Measurements from ENCODE around the gene GPATCH2. TPM values are rescaled to one million over a fixed set of nuclear protein-coding genes. Genes with fewer than 3 reads are reported as not detected.

Gene GPATCH2
- total RNA-seq, 1 donor from 2014 or later = 13.5 TPM

- no peak for DNase-seq (ENCODE audit: extremely low spot score in 2 of 2)
- H3K36me3 ChIP-seq = peaks cover 0 to 3% of the 10 kb centered on the region in 2 donors
- no peak overlapping the region for H3K4me3 ChIP-seq
- no peaks in the 10 kb centered on the region for H3K4me1 ChIP-seq
- no peaks in the 10 kb centered on the region for H3K27me3 ChIP-seq
- intact Hi-C loops (cut with DNase I) = no loop called here
- H3K9me3 ChIP-seq = no peaks in the 10 kb centered on the region
- TF ChIP-seq POLR2AphosphoS5 (IDR thresholded peaks at IDR 0.05; ENCODE audit: insufficient read depth in 1 of 2, low read depth in 1 of 2) (no peak), POLR2A (IDR thresholded peaks at IDR 0.05) (no peak), CTCF (IDR thresholded peaks at IDR 0.05) (no peak)
- no peak overlapping the region for H3K27ac ChIP-seq
Observed at GRCh38 chr1:217605390-217605789, 25.5 kb downstream of the GPATCH2 start.

- Histone ChIP-seq H3K9me3 (no peaks in the 10 kb centered on the region), H3K36me3 (no peaks in the 10 kb centered on the region), H3K4me3 (no peak overlapping the region), H3K4me1 (no peaks in the 10 kb centered on the region), H3K27me3 (no peaks in the 10 kb centered on the region), H3K27ac (no peak overlapping the region)
- intact Hi-C loops (cut with DNase I) = no loop called here
- TF ChIP-seq POLR2A (IDR thresholded peaks at IDR 0.05) = no peak
- no peak for TF ChIP-seq CTCF (IDR thresholded peaks at IDR 0.05)
- TF ChIP-seq POLR2AphosphoS5 (IDR thresholded peaks at IDR 0.05; ENCODE audit: insufficient read depth in 1 of 2, low read depth in 1 of 2) = no peak
- DNase-seq (ENCODE audit: extremely low spot score in 2 of 2) = no peak
Observed at GRCh38 chr1:217602380-217602779, 28.5 kb downstream of the GPATCH2 start.

- intact Hi-C loops (cut with DNase I) = no loop called here
- DNase-seq (ENCODE audit: extremely low spot score in 2 of 2) = no peak
- Histone ChIP-seq H3K4me1 (no peaks in the 10 kb centered on the region), H3K36me3 (no peaks in the 10 kb centered on the region), H3K27me3 (no peaks in the 10 kb centered on the region), H3K27ac (no peak overlapping the region), H3K4me3 (no peak overlapping the region), H3K9me3 (no peaks in the 10 kb centered on the region)
- TF ChIP-seq CTCF (IDR thresholded peaks at IDR 0.05) (no peak), POLR2A (IDR thresholded peaks at IDR 0.05) (no peak), POLR2AphosphoS5 (IDR thresholded peaks at IDR 0.05; ENCODE audit: insufficient read depth in 1 of 2, low read depth in 1 of 2) (no peak)
Observed at GRCh38 chr1:217599154-217599553, 31.7 kb downstream of the GPATCH2 start.

GRCh38 chr1:217590598-217590997 lies 40.3 kb downstream of the GPATCH2 start:
- no peak overlapping the region for H3K27ac ChIP-seq

GRCh38 chr1:217586586-217586985 lies 44.3 kb downstream of the GPATCH2 start:
- Histone ChIP-seq H3K27me3 (no peaks in the 10 kb centered on the region), H3K9me3 (no peaks in the 10 kb centered on the region), H3K36me3 (no peaks in the 10 kb centered on the region), H3K4me3 (no peak overlapping the region), H3K27ac (no peak overlapping the region), H3K4me1 (no peaks in the 10 kb centered on the region)
- DNase-seq (ENCODE audit: extremely low spot score in 2 of 2) = no peak
- intact Hi-C loops (cut with DNase I) = no loop called here
- TF ChIP-seq CTCF (IDR thresholded peaks at IDR 0.05) (no peak), POLR2A (IDR thresholded peaks at IDR 0.05) (no peak), POLR2AphosphoS5 (IDR thresholded peaks at IDR 0.05; ENCODE audit: insufficient read depth in 1 of 2, low read depth in 1 of 2) (no peak)

More at GRCh38 chr1:217590598-217590997, 40.3 kb downstream of the GPATCH2 start:
- H3K36me3 ChIP-seq = no peaks in the 10 kb centered on the region
- intact Hi-C loops (cut with DNase I) = no loop called here
- no peaks in the 10 kb centered on the region for H3K27me3 ChIP-seq
- H3K4me3 ChIP-seq = no peak overlapping the region
- H3K4me1 ChIP-seq = no peaks in the 10 kb centered on the region
- no peak for DNase-seq (ENCODE audit: extremely low spot score in 2 of 2)
- H3K9me3 ChIP-seq = no peaks in the 10 kb centered on the region
- TF ChIP-seq POLR2AphosphoS5 (IDR thresholded peaks at IDR 0.05; ENCODE audit: insufficient read depth in 1 of 2, low read depth in 1 of 2) (no peak), CTCF (IDR thresholded peaks at IDR 0.05) (no peak), POLR2A (IDR thresholded peaks at IDR 0.05) (no peak)
